ENCODE measurements around the gene MARCHF10. TPM values are rescaled to one million over a fixed set of nuclear protein-coding genes. Genes with fewer than 3 reads are reported as not detected.

MARCHF10 gene
- total RNA-seq, 2 donors from 2014 or later, result not detected

GRCh38 chr17:62763891-62764600 lies 44.1 kb downstream of the MARCHF10 start:
- no peaks in the 10 kb centered on the region for H3K9me3 ChIP-seq

GRCh38 chr17:62761884-62762283 lies 46.2 kb downstream of the MARCHF10 start:
- TF ChIP-seq CTCF (IDR thresholded peaks at IDR 0.05), result no peak
- no peaks in the 10 kb centered on the region for H3K4me1 ChIP-seq
- H3K27ac ChIP-seq, result no peak overlapping the region
- no peaks in the 10 kb centered on the region for H3K36me3 ChIP-seq
- no peak overlapping the region for H3K4me3 ChIP-seq
- H3K27me3 ChIP-seq, result no peaks in the 10 kb centered on the region
- no peak for DNase-seq (ENCODE audit: low spot score)
- no peaks in the 10 kb centered on the region for H3K9me3 ChIP-seq

More at GRCh38 chr17:62763891-62764600, 44.1 kb downstream of the MARCHF10 start:
- no peak for TF ChIP-seq CTCF (IDR thresholded peaks at IDR 0.05)
- Histone ChIP-seq H3K4me3 (no peak overlapping the region), H3K36me3 (no peaks in the 10 kb centered on the region), H3K27me3 (no peaks in the 10 kb centered on the region), H3K27ac (no peak overlapping the region), H3K4me1 (no peaks in the 10 kb centered on the region)
- no peak for DNase-seq (ENCODE audit: low spot score)

GRCh38 chr17:62760945-62761267 lies 47.2 kb downstream of the MARCHF10 start:
- TF ChIP-seq CTCF (IDR thresholded peaks at IDR 0.05), result no peak
- H3K36me3 ChIP-seq, result no peaks in the 10 kb centered on the region
- no peaks in the 10 kb centered on the region for H3K27me3 ChIP-seq
- no peak overlapping the region for H3K4me3 ChIP-seq
- no peak overlapping the region for H3K27ac ChIP-seq
- H3K9me3 ChIP-seq, result no peaks in the 10 kb centered on the region
- H3K4me1 ChIP-seq, result no peaks in the 10 kb centered on the region
- DNase-seq (ENCODE audit: low spot score), result no peak

GRCh38 chr17:62760059-62760944 lies 47.8 kb downstream of the MARCHF10 start:
- no peak for DNase-seq (ENCODE audit: low spot score)
- Histone ChIP-seq H3K36me3 (no peaks in the 10 kb centered on the region), H3K4me1 (no peaks in the 10 kb centered on the region), H3K9me3 (no peaks in the 10 kb centered on the region), H3K27me3 (no peaks in the 10 kb centered on the region), H3K4me3 (no peak overlapping the region), H3K27ac (no peak overlapping the region)
- TF ChIP-seq CTCF (IDR thresholded peaks at IDR 0.05), result no peak

- no peak overlapping the region for H3K4me3 ChIP-seq
These were observed 50.6 kb downstream of the MARCHF10 start for GRCh38 chr17:62757500-62757951.

More at GRCh38 chr17:62757500-62757951, 50.6 kb downstream of the MARCHF10 start:
- Histone ChIP-seq H3K36me3 (no peaks in the 10 kb centered on the region), H3K4me1 (no peaks in the 10 kb centered on the region), H3K9me3 (no peaks in the 10 kb centered on the region), H3K27ac (no peak overlapping the region), H3K27me3 (no peaks in the 10 kb centered on the region)
- TF ChIP-seq CTCF (IDR thresholded peaks at IDR 0.05), result no peak
- no peak for DNase-seq (ENCODE audit: low spot score)

Measured in right atrium auricular region (tissue), 2 donors.